Activated naive CD4-positive, alpha-beta T cell treated with anti-CD3 and anti-CD28 coated beads, Interleukin-2, amount 50 U/mL, for 72 hours (primary cell): ENCODE data around the gene ADGRB3. TPM values are rescaled to one million over a fixed set of nuclear protein-coding genes. Genes with fewer than 3 reads are reported as not detected.

Source experiments
- ATAC-seq, 2 donors: fragments of 150-1000 bp; cut with Tn5 transposase; 2 replicates each; pipeline ENCODE4 v1.10.0; 2021; ENCODE audit warnings: mild to moderate bottlenecking in 2 of 2, moderate library complexity in 2 of 2
- DNase-seq, 2 donors: peaks; one replicate each; pipeline ENCODE4 v3.0.0; 2021 to 2022; ENCODE audit warnings: low spot score in 2 of 2
- H3K27ac Mint-ChIP-seq, 2 donors: one replicate each; pipeline ENCODE4 v1.8.0; 2022; ENCODE audit warnings: mild to moderate bottlenecking in 2 of 2, mixed read lengths in 2 of 2
- H3K36me3 Mint-ChIP-seq, 2 donors: one replicate each; pipeline ENCODE4 v1.8.0; 2022; ENCODE audit warnings: mixed read lengths in 2 of 2
- H3K9me3 Mint-ChIP-seq, 2 donors: one replicate each; pipeline ENCODE4 v1.8.0; 2022; ENCODE audit warnings: mixed read lengths in 2 of 2
- total RNA-seq, 2 donors: library from RNA; stranded (reverse); gene quantifications; one replicate each; pipeline ENCODE4 v1.2.3, GENCODE V29; 2022

The ADGRB3 gene
- total RNA-seq, 2 donors from 2014 or later: not detected

DNA sequence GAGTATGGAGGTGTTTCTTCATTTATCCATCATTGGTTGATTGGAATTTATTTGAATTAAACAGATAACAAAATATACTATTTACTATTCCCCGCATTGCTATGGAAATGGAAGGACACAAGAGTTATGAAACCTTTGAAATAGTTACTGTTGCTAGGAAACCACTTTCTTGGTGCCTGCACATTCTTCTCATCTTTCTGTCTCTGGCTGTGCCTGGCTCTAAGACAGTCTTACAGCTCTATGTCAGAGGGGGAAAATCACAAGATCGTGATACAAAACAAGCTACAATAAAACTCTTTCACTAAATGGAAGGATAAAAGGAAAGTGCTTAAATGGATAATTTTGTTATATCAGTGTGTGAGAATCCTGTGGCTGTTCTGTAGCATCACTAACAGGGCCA is 708.8 kb downstream of the ADGRB3 start:
- H3K9me3 Mint-ChIP-seq: peaks cover 11 to 15% of the 10 kb centered on the region in 2 donors
- DNase-seq (no peak), ATAC-seq (no peak)
- H3K27ac Mint-ChIP-seq: no peak overlapping the region
- H3K36me3 Mint-ChIP-seq: no peaks in the 10 kb centered on the region

DNA sequence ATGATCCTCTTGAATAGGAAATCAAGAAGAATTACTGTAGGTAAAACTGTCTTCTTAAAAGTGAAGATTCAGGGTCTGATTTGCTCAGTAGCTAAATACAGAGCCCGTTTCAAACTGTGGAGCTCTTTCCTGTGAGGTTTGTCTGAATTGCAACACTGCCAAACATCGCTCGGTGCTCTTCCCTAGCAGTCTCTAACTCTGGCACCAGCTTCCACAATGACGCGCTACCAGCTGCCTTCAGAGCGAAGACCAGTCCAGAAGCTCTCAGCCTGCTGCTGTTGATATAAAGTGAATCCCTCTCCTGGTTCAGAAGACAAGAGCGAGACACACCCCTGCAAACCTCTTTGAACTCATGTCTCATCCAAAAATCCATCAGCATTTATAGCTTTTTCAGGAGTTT is 714.7 kb downstream of the ADGRB3 start:
- DNase-seq (no peak), ATAC-seq (no peak)
- Mint-ChIP-seq H3K9me3 (peaks cover 7 to 8% of the 10 kb centered on the region in 2 donors), H3K36me3 (no peaks in the 10 kb centered on the region), H3K27ac (no peak overlapping the region)

GRCh38 chr6:69362209-69362608 is 727.1 kb downstream of the ADGRB3 start:
- Mint-ChIP-seq H3K36me3 (no peaks in the 10 kb centered on the region), H3K9me3 (peaks cover 0 to 5% of the 10 kb centered on the region in 2 donors), H3K27ac (no peak overlapping the region)
- DNase-seq (no peak), ATAC-seq (no peak)

DNA sequence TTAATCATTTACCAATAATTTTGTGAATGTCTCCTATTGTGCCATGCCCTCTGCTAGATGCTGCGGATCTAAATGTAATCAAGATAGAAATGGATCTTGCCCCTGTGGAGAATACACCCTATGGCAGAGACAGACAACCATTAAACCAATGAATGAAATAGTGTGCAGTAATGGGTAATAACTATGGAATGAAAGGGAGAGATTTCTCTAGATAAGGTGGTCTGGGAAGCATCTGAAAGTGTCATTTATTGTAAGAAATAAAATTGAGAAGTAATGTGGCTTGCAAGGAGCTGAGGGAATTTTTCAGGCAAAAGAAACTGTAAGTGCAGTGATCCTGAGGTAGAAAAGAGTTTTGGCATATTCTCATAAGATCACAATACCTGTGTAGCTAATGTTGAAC is 731.7 kb downstream of the ADGRB3 start:
- H3K27ac Mint-ChIP-seq: no peak overlapping the region
- H3K36me3 Mint-ChIP-seq: no peaks in the 10 kb centered on the region
- H3K9me3 Mint-ChIP-seq: peaks cover 0 to 12% of the 10 kb centered on the region in 2 donors
- DNase-seq (no peak), ATAC-seq (no peak)

- no peak for ATAC-seq
- no peak for DNase-seq
- Mint-ChIP-seq H3K36me3 (no peaks in the 10 kb centered on the region), H3K27ac (no peak overlapping the region), H3K9me3 (peaks cover 0 to 12% of the 10 kb centered on the region in 2 donors)
These were observed 733.5 kb downstream of the ADGRB3 start for GRCh38 chr6:69368613-69369012.

GRCh38 chr6:69370763-69371162 is 735.7 kb downstream of the ADGRB3 start:
- H3K36me3 Mint-ChIP-seq: no peaks in the 10 kb centered on the region
- H3K27ac Mint-ChIP-seq: no peak overlapping the region
- H3K9me3 Mint-ChIP-seq: peaks cover 0 to 11% of the 10 kb centered on the region in 2 donors
- ATAC-seq (no peak), DNase-seq (no peak)

GRCh38 chr6:69378326-69378725 is 743.2 kb downstream of the ADGRB3 start:
- DNase-seq (no peak), ATAC-seq (no peak)
- no peak overlapping the region for H3K27ac Mint-ChIP-seq
- peaks cover 0 to 3% of the 10 kb centered on the region in 2 donors for H3K9me3 Mint-ChIP-seq
- H3K36me3 Mint-ChIP-seq: no peaks in the 10 kb centered on the region

- DNase-seq (no peak), ATAC-seq (no peak)
- no peaks in the 10 kb centered on the region for H3K36me3 Mint-ChIP-seq
- no peak overlapping the region for H3K27ac Mint-ChIP-seq
- H3K9me3 Mint-ChIP-seq: peaks cover 0 to 3% of the 10 kb centered on the region in 2 donors
These were observed 744.4 kb downstream of the ADGRB3 start for GRCh38 chr6:69379518-69379917.

DNA sequence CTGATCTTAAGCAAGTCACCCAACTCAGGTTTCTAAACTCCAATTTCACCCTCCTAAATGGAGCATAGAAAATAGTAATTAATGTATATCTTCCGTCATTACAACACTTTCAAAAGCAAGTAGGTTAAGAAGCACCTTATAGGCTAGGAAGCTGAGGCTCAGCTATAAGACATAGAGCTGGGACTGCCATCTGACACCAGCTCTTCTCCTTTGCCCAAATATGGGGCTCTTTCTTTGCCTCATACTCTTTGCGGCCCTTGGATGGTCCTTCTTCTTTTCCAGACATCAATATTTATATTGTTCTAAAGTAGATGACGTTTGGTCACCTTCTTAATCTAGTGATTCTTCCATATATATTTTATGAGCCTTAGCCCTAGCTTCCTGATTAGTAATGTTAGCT is 748.5 kb downstream of the ADGRB3 start:
- peaks cover 0 to 4% of the 10 kb centered on the region in 2 donors for H3K9me3 Mint-ChIP-seq
- H3K36me3 Mint-ChIP-seq: no peaks in the 10 kb centered on the region
- no peak for DNase-seq
- H3K27ac Mint-ChIP-seq: no peak overlapping the region
- no peak for ATAC-seq

GRCh38 chr6:69386426-69386825 is 751.3 kb downstream of the ADGRB3 start:
- H3K27ac Mint-ChIP-seq: no peak overlapping the region
- peaks cover 0 to 5% of the 10 kb centered on the region in 2 donors for H3K9me3 Mint-ChIP-seq
- H3K36me3 Mint-ChIP-seq: no peaks in the 10 kb centered on the region
- ATAC-seq: no peak
- no peak for DNase-seq

- DNase-seq (no peak), ATAC-seq (no peak)
- H3K9me3 Mint-ChIP-seq: peaks cover 0 to 5% of the 10 kb centered on the region in 2 donors
- no peaks in the 10 kb centered on the region for H3K36me3 Mint-ChIP-seq
- H3K27ac Mint-ChIP-seq: no peak overlapping the region
These were observed 755.0 kb downstream of the ADGRB3 start for GRCh38 chr6:69390125-69390524.

DNA sequence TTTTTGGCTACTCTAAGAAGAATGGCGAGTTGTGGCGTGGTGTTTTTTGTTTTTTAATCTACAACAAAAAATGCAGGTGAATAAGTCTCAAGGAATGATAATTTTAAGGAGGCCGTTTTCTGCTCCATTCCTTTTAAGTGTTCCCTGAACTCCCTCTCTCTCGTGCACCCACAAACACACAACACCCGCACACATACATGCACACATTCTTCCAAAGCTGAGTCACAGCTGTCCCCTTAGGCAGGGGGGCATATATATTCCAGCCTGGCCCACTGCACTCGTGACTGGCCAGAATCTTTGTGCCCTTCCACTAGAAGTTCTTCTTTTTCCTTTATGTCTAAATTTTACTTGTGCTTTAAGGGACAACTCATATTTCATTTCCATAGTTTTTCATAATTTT is 756.0 kb downstream of the ADGRB3 start:
- DNase-seq (no peak), ATAC-seq (no peak)
- Mint-ChIP-seq H3K36me3 (no peaks in the 10 kb centered on the region), H3K27ac (no peak overlapping the region), H3K9me3 (peaks cover 0 to 5% of the 10 kb centered on the region in 2 donors)

DNA sequence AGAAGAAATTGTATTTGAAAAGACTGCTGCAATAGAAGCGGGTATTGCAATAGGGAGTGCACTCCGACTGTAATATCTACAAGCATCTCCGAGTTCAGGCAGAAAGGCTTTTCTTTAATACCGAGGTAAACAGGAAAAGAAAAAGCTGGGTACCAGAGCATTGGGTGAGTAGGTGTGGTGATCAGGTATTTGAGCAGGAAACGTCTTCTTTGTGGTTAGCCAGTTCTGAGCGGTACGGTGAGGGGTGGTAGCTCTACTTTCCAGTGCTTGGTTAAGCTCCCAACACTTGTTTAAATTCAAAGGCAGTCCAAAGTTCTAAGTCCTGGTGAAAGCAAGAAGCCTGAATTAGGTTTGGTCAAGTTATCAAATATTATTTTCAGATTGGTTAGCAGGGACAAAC is 757.7 kb downstream of the ADGRB3 start:
- no peaks in the 10 kb centered on the region for H3K36me3 Mint-ChIP-seq
- no peak for ATAC-seq
- H3K9me3 Mint-ChIP-seq: peaks cover 0 to 5% of the 10 kb centered on the region in 2 donors
- H3K27ac Mint-ChIP-seq: no peak overlapping the region
- no peak for DNase-seq

DNA sequence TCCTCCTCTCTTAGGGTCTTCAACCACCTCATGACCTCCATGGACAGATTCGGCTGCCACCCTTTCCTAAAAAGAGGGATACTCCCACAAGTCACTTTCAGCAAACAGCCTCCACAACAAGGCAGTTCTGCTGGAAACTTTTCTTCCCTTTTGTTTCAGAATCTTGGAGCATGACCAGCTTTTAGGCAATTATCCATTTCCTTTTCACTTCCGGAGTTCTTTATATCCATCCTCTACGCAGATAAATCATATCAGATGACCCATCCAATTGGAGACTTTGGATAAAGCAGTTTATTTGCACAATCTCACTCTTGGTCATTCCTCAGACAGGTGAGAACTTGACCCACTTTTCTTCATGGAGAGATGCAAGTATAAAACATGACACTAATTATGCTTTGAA is 763.2 kb downstream of the ADGRB3 start:
- H3K27ac Mint-ChIP-seq: no peak overlapping the region
- ATAC-seq: no peak
- no peaks in the 10 kb centered on the region for H3K9me3 Mint-ChIP-seq

DNA sequence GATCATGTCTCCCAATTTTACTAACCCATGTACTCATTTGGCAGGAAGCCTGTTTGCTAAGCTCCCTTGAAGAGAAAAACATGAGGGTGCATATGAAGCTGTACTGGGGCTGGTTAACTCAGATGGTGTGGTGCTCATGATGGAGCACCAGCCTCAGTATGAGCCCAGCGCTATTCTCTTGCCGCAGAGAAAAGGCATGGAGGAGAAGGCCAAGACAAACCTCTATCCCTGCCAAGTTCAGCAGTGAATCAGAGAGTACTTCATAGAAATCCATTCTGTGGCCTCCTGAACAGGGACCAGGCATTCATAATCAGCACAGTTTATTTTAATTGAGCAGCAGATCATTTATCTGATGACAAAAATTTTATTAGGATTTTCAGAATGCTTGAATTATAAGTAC is 763.6 kb downstream of the ADGRB3 start:
- no peak for ATAC-seq
- Mint-ChIP-seq H3K27ac (no peak overlapping the region), H3K36me3 (no peaks in the 10 kb centered on the region), H3K9me3 (no peaks in the 10 kb centered on the region)
- no peak for DNase-seq

More for the DNA sequence above, 763.2 kb downstream of the ADGRB3 start:
- no peak for DNase-seq
- H3K36me3 Mint-ChIP-seq: no peaks in the 10 kb centered on the region

GRCh38 chr6:69408886-69409285 is 773.8 kb downstream of the ADGRB3 start:
- ATAC-seq (no peak), DNase-seq (no peak)
- Mint-ChIP-seq H3K9me3 (peaks cover 6 to 25% of the 10 kb centered on the region in 2 donors), H3K27ac (no peak overlapping the region), H3K36me3 (no peaks in the 10 kb centered on the region)

DNA sequence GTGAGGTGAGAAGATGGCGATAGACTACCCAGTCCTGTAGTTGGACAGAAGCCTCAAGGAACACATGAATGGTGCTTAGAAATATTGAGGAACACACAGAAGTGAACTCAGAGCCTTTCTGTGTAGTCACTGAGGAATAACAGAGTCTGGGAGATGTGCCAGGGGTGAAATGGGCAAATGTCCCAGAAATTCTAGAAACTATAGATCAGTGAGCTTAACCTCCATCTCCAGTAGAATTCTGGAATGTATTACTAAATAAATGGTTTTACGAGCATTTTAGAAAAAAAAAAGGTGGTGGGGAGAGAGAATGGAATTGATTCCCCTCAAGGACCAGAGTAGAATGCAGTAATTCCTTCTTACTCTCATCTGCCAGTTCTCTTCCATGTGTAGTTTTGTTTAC is 781.7 kb downstream of the ADGRB3 start:
- Mint-ChIP-seq H3K27ac (no peak overlapping the region), H3K9me3 (peaks cover 0 to 10% of the 10 kb centered on the region in 2 donors), H3K36me3 (no peaks in the 10 kb centered on the region)
- DNase-seq (no peak), ATAC-seq (no peak)

- Mint-ChIP-seq H3K36me3 (no peaks in the 10 kb centered on the region), H3K9me3 (peaks cover 0 to 4% of the 10 kb centered on the region in 2 donors), H3K27ac (no peak overlapping the region)
- DNase-seq (no peak), ATAC-seq (no peak)
These were observed 786.2 kb downstream of the ADGRB3 start for GRCh38 chr6:69421269-69421668.

GRCh38 chr6:69422020-69422419 is 786.9 kb downstream of the ADGRB3 start:
- Mint-ChIP-seq H3K9me3 (peaks cover 0 to 4% of the 10 kb centered on the region in 2 donors), H3K27ac (no peak overlapping the region), H3K36me3 (no peaks in the 10 kb centered on the region)
- DNase-seq: no peak
- ATAC-seq: no peak
